HG03103 (cell line): ENCODE data around the gene S100A10.

Source experiments
- ATAC-seq: cut with Tn5 transposase; IDR thresholded peaks from one replicate; pipeline ENCODE4 v1.9.1; 2021; ENCODE audit warnings: low read depth; ENCODE audit not compliant: unreplicated experiment

S100A10 gene

DNA sequence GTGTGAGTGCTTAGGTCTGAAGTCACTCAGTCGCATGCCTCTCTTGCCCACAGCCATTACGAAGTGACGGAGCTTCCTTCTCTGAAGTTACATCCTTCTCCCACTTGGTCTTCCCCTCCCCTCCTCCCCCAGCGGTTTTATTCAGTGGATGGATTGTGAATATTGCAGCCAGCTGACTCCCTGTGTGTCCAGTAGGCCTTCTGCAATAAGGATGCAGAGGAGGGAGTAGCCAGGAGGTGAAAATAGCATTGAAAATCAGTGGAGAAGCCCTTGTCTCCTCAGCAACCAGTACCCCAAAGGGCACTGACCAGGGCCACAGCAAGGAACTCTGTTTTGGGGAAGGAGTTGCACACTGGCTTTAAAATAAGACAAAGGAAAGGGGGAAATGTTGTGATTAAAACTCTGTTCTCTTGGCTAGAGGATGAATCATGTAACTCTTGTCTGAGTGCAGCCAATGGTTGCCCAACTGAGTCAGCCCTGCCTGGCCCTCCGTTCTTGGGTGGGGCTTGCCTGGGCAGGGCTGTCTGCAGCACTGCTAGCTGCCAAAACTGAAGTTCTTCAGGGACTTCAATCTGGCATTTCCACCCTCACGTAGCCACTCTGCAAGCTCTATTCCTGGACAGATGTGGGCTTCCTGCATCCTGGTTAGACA is 4.3 kb downstream of the S100A10 start:
- no peak for ATAC-seq

DNA sequence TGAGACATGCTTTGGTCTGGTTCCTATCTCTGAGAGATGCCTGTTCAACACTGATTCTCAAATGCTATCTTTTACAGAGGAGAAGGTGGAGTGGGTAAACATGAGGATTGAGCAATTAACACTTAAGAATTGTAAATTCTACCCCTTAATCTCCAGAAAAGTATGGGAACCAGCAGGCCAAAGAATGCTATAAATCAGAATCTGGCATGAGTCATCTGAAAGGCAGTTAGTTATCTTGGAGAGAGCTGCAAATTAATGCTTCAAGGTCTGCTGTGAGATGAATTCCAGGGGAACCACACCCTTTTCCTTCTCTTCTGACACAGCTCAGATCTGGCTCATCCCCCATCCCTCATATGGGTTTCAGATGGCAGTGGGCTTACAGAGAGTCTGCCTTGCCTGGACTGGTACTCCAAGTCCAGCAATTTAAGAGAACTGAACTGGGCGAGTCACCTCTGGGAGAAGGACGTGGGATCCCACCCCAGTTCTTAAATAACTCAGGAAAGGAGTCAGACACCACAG is 5.2 kb downstream of the S100A10 start:
- no peak for ATAC-seq

DNA sequence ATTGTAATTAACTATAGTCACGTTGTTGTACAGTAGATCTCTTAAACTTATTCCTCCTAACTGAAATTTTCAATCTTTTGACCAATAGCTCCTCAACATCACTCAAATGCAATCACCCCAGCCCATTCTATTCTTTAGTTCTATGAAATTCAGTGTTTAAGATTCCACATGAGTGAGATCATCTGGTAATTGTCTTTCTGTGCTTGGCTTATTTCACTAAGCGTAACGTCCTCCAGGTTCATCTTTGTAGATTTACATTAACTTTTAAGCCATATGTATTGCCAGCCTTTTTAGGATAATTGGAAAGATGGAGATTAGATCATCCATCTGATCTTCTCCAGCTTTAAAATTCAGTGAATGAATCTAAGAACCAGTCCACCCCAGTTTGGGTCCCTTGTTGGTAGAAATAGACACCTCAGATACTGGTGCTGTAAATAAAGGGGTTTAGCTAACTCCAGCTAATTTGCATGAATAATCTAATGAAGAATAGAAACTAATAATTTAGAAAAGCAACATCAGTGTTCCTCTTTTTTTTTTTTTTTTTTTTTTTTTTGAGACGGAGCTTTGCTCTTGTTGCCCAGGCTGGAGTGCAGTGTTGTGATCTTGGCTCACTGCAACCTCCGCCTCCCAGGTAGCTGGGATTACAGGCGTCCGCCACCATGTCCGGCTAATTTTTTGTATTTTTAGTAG is 7.0 kb downstream of the S100A10 start:
- no peak for ATAC-seq

DNA sequence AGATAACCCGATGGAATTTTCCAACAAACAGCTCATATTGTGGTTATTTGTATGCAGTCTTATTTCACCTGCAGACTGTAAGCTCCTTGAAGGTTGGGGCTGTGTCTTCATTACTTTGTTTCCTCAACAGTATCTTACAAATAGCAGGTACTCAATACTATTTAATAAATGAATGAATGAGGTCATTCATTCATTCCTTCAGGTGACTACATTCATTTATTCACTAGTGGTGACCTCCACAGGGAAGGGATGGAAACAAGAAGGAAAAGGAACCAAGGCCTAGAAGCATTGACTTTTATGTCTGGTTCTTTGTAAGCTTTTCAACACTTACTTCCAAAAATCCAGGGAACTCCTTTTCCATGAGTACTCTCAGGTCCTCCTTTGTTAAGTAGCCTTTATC is 7.9 kb downstream of the S100A10 start:
- no peak for ATAC-seq

DNA sequence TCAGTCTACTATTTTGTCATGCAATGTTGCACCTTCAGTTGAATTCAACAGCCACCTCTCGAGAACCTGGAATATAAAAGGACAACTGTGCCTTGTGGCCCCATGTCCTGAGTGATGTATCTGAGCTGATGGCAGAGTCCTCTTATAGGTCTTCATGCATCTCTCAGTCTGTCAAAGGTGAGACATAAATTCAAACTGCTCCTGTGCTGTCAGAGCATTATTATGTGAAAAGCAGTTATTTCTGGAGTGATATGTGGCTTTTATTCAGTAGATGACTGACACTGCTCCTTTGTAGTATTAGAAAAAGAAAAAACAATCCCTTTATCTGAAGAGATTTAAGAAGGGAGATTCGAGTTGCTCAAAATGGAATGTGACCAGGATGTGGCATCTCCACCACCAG is 8.4 kb downstream of the S100A10 start:
- ATAC-seq: no peak

DNA sequence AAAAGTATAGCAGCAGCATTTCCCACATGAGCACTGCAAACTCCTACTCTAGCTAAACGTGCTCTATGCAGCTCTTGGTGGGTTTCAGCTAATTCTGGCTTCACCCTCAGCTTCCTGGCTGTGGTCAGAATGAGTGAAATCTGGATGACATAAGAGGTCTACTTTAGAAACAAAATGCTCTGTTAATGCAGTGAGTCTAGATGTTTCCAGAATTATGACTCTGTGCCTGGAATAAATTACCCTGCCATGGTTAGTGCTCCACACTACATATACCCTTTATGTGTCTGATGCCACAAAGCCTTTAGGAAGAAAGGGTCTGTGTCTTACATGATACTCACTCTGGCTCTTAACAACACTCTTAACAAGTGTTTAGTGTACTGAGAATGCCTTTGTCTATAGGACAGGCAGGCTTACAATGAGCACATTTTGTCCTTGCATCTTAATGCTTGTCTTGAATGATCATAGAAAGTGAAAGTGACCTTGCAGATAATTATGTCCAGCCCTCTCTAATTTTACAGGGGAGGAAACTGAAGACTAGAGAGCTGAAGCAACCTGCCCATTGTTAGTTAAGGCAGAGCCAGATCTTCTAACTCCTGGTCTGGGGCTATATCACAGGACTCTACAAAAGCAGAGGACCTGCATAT is 9.2 kb downstream of the S100A10 start:
- peak; percentile 80 for ATAC-seq

DNA sequence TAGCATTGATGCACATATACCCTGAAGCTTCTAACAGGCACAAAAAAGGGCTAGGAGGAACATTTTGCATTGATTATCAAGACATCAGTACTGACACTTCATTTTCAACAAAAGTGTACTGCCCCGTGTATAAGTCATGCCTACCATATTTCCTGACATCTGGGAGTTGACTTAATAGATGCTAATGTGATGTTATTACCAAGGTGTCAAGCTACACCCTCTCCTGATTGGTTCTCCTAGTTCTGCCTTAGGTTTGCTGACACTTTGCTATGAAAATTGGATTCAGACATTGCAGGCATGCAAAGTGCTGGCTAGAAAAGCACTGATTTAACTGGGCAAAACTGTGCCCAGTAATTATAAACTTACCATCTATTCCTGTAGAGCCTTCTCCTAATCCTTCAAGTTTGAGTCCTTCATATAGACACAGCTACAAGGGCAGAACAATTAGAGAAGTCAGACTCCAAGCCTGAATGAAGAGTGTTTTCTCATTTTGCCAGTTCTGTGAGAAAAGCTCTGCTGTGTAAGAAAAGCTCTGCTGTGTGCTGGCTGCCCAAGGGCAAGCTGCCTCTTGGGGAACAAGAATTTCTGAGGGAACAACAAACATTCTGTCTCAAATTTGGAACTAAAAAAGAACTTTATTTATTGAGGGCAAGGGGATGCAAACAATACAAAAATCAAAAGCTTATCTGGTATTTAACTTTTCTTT is 11.2 kb downstream of the S100A10 start:
- no peak for ATAC-seq

DNA sequence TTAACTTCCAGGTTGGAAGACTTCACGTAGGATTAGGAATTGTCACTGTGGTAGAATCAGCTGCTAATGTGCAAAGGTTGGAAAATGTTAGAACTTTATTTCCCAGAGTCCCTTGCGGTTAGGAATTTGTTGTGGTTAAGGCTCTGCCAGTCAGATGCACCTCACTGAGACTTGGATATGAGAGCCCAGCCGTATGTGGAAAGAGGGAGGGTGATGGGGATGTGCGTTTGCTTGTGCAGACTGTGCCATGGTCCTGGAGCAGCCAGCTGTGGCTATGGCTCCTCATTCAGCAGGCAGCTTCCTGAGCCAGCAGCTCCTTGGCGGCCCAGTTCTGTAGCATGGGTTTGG is 12.5 kb downstream of the S100A10 start:
- ATAC-seq: no peak

DNA sequence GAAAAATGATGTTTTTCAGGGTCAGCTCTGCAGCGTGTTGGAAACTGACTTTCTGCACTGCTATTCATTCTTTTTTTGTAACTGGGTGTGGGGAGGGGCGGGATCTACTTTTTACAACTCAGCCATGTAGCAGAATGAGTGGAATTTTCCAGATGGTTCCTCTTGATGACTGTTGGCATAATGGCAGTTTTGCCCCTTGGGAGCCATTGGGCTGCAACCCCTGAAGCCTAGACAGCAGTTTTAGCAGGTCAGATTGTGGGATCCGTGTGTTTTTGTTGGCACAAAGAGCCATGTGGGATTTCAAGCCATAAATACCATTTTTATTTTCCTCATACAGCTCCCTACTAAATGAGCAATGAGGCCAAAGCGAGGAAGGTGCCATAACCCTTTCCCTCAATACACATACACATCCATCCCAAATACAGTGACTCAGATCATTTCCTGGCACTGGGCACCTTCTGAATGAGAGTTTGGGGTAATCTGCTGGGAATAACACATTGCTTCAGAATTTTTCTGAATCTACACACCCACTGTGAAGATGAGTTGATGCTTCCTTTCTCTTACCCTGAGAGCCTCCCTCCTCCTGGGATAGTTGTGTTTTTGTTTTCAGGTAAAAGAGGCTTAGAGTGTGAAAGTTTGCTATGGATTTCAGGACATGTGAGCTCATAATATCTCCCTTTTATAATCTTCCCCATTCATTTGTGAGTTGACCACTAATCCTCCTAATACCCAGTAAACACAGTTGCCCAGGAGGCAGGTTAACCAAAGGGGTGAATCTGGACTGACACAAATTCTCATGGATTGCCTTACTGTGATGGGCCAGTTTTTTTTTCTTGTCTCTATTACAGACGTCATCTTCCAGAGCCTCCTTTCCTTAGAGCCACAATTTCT is 13.1 kb downstream of the S100A10 start:
- ATAC-seq: no peak

DNA sequence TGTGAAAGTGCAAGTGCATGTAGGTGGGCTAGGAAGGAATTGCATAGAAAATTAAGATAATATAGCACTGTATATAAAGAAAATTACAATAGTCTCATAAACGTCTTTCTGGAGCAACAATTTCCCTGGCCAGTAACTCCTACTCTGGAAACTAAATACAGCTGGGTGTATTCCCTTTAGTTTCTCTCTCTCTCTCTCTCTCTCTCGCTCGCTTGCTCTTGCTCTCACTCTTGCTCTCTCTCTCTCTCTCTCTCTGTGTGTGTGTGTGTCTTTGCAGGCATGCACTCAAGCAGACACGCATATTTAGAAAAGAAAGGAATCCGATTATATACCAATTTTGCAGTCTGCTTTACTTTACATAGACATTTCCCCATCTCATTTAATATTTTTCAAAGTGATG is 14.7 kb downstream of the S100A10 start:
- no peak for ATAC-seq

DNA sequence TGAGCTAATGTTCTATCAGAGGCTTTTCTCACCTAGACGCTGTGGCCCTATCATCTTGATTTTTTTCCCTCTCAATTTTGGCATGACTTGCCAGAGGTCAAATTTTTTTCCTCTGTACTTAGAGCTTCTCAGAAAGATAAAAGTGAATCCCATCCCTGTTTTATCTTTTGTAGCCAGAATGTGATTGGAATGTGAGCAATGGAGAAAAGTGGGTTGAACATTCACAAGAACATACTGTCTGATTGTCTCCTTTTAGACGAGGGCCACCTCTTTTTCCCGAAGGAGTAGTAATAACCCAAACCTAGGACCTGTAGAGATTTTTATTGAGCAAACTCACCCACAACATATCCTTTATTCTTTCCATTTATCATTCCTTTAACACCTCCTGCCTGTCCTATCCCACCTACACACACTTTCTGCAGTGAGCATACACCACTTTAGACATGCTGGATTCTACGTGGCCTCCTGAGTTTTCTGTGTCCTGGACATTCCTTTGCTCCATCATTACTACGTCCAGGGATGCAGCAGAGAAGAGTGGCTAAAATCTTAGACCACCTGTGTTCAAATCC is 15.9 kb downstream of the S100A10 start:
- ATAC-seq: no peak

DNA sequence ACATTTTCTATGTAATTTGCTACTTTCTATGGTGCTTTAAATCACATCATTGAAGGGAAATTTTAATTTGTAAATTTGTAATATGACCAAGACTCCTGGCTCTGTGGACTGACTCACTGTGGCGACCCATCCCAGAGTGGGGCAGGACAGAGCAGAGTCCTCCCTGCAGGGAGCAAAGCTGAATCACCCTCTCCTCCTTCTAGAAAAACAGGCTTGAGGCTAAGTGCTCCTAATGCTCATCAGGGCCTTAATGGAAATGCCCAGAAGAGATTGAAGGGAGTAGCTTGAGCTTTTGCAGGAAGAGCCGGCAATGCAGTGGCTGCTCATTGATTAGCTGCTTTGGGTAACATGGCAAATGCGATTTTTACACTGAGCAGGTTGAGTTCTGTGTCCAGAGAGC is 16.8 kb downstream of the S100A10 start:
- no peak for ATAC-seq

DNA sequence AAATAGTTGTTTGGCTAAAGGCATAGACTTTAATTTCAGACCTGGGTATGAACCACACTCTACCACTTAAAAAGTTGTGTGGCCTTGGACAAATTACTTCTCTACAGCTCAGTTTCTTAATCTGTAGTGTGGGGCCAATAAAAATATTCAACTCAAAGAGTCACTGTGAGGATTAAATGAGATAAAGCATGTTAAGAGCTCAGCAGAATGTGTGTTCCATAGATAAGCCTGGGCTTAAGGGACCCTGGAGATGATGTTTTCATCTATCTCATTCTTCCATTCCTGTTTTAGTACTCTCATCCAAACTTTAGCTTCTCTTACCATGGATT is 17.7 kb downstream of the S100A10 start:
- no peak for ATAC-seq

DNA sequence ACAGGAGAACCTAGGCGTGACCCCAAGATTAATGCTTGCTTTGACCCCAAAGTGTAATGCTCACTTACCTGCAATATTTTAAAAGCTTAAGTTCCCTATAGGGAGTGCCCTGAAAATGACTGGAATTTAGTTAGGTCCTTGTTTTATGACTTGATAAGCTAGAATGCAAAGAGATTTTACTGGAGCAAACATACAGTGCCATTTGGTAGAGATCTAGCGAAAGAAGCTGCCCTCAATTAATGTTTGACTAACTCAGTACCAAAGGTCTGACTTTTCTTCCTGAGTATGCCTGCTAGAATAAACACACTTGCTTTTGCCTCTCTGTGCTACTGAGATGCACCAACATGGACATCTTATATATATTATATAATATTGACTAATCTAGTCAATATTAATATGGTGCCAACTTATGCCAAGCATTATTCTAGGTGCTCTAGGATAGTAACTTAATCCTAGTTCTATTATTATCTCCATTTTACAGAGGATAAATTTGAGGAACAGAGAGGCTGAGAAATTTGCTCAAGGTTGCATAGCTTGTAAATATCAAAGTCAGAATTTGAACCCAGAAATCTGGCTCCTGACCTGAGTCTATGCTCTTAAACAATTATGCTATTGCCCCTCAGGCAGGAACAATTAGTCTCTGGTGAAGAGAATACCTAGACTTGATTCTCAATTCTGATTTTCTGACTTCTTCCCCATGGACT is 18.2 kb downstream of the S100A10 start:
- ATAC-seq: no peak

DNA sequence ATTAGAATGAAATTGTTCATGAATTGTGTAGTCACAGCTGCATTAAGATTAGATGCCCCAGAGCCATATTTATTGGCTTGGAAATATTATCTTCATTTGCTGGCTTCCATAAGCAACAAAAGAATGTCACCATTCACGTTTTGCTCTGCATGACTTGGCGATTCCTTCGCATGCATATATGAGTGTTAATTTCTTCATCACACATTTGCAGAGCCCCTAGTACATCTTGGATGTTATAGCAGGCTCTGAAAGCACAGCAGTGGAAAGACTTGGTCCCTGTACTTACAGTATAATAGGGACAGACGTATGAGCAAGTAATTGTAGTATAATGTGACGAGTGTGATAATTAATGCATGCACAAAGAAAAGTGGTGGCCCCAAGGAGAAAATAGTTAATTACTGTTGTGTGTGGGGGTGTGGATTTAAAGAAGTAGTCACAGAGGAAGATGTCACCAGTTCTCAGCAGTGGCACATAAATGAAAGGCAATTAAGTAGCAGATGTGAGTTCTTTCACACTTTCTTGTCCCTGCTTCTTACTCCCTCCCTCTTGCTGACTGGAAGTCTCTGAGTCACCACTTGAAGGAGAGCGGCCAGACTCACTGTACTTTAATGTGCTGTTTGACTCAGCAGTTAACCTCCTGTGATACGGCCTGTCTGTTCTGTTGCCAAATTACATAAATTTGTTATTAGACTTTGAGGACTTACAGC is 21.0 kb downstream of the S100A10 start:
- ATAC-seq: no peak

DNA sequence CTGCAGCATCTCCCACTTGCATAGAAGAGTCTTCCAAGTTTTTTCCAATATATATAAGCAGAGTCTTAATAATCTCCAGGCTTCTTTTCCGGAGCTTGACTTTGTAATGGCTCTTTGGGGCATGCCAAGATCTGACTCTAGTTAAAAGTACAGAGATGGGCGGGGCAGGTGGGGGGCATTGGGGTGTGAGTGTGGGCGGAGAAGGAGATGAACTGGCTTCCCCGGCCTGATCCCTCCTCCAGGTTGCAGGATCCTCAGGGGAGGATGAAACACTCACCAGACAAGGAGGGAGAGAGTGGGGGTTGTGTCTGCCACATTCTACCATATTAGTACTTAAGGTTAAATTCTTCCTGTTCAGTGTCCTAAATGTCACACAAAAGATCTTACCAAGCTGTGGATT is 23.0 kb downstream of the S100A10 start:
- ATAC-seq: no peak

DNA sequence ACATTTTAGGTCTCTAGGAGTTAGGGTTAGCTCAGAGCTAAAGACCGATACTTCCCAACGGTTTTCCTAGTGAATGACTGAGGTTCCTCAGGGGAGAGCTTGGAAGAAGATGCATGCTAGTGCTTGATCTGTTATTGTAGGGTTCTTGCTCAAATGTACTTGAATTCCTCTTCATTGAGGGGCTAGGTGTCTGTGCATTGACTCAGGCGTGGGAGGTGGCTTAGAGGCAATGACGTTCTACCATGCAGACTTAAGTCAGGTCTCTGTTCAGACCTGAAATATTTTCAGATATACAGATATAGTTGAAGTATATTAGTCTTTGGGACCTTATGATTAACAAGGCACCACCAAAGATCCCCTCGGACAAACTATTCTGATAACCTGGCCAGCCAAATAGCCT is 23.5 kb downstream of the S100A10 start:
- no peak for ATAC-seq

DNA sequence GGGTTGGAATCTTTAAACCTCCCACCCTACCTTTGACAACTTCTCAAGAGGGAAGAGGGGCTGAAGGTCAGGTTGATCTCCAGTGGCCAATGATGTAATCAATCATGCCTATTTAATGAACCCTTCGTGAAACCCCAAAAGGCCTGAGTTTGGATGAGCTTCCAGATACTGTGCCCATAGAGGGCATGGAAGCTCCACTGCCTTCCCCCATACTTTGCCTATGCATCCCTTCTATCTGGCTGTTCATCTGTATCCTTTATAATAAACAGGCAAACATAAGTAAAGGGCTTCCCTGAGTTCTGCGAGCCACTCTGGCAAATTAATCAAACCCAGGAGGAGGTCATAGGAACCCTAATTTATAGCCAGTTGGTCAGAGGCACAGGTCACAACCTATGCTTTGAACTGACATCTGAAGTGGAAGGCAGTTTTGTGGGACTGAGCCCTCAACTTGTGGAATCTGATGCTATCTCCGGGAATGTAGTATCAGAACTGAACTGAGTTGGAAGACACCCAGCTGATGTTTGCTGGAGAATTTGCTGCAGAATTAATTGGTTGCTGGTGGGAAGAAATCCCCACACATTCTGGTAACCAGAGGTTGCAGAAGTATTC is 24.8 kb downstream of the S100A10 start:
- ATAC-seq: no peak

DNA sequence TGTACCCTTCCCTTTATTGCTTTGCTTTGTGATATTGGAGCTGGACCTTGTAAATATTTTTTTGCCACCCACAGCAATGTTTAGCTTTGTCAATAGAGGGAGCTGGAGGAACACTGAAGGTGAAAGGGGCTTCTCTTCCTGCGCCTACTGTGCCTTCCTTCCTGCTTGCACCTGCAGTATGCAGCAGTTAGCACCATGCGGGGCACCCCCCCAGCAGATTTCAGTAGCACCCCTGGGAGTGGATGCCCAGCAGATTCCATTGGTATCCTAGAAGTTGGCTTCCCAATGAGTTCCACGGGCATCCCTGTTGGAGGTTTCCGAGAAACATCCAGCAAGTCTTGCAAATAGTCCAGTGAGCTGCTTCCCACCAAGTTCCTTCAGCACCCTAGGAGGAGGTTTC is 25.6 kb downstream of the S100A10 start:
- ATAC-seq: no peak
